Hepatocyte (in vitro differentiated cells): Measurements from ENCODE around the gene LMAN2.

Experiments
- EZH2 ChIP-seq: fragments of 200-600 bp; sonication (generic); IDR thresholded peaks from 2 replicates; pipeline ENCODE4 v1.6.1; 2016; ENCODE audit warnings: antibody characterized with exemption, mild to moderate bottlenecking, borderline replicate concordance
- TF ChIP-seq, protein P1 (sequence below): fragments of 200-600 bp; sonication (generic); IDR thresholded peaks from 2 replicates; pipeline ENCODE4 v1.5.1; 2016; ENCODE audit warnings: antibody characterized with exemption, mild to moderate bottlenecking; ENCODE audit not compliant: poor library complexity

- TF ChIP-seq, protein P1, sequence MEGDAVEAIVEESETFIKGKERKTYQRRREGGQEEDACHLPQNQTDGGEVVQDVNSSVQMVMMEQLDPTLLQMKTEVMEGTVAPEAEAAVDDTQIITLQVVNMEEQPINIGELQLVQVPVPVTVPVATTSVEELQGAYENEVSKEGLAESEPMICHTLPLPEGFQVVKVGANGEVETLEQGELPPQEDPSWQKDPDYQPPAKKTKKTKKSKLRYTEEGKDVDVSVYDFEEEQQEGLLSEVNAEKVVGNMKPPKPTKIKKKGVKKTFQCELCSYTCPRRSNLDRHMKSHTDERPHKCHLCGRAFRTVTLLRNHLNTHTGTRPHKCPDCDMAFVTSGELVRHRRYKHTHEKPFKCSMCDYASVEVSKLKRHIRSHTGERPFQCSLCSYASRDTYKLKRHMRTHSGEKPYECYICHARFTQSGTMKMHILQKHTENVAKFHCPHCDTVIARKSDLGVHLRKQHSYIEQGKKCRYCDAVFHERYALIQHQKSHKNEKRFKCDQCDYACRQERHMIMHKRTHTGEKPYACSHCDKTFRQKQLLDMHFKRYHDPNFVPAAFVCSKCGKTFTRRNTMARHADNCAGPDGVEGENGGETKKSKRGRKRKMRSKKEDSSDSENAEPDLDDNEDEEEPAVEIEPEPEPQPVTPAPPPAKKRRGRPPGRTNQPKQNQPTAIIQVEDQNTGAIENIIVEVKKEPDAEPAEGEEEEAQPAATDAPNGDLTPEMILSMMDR, result no peak
- no peak for TF ChIP-seq EZH2
Measured at GRCh38 chr5:177365845-177366527, 14.5 kb upstream of the LMAN2 start.
